ENCODE data around the gene STIM2.

- TF ChIP-seq CTCF (IDR thresholded peaks at IDR 0.05; ENCODE audit: low read length) (no peak), EZH2 (optimal IDR thresholded peaks at IDR 0.05; ENCODE audit: low read depth, low read length) (no peak), EZH2phosphoT487 (IDR thresholded peaks at IDR 0.05; ENCODE audit: low read length) (no peak)
These were observed 3.7 kb upstream of the STIM2 start for GRCh38 chr4:26856906-26857277.

Data from MM.1S (cell line).